Neural progenitor cell (in vitro differentiated cells): ENCODE data around the gene TMEM170A. TPM values are rescaled to one million over a fixed set of nuclear protein-coding genes. Genes with fewer than 3 reads are reported as not detected.

Experiments used
- DNase-seq: peaks from one replicate; pipeline ENCODE4 v3.0.0-alpha.2; 2016; ENCODE audit warnings: low spot score
- H2AFZ ChIP-seq: fragments of 200-600 bp; sonication (generic); replicated peaks from 2 replicates; pipeline ENCODE4 v1.6.1; 2016; ENCODE audit warnings: antibody characterized with exemption
- H3F3A ChIP-seq: fragments of 200-600 bp; sonication (generic); 2 replicates; pipeline ENCODE4 v1.6.1; 2016; ENCODE audit warnings: antibody characterized with exemption, low read depth
- H3K27ac ChIP-seq: fragments of 200-600 bp; sonication (generic); 2 replicates; pipeline ENCODE4 v1.5.1; 2016; ENCODE audit warnings: mild to moderate bottlenecking
- H3K27me3 ChIP-seq: fragments of 200-600 bp; sonication (generic); 2 replicates; pipeline ENCODE4 v1.6.1; 2016; ENCODE audit warnings: mild to moderate bottlenecking, moderate library complexity
- H3K36me3 ChIP-seq: fragments of 200-600 bp; sonication (generic); 2 replicates; pipeline ENCODE4 v1.5.1; 2016
- H3K4me1 ChIP-seq: fragments of 200-600 bp; sonication (generic); 2 replicates; pipeline ENCODE4 v1.6.1; 2016; ENCODE audit warnings: mixed run types
- H3K4me2 ChIP-seq: fragments of 200-600 bp; sonication (generic); 2 replicates; pipeline ENCODE4 v1.6.1; 2016
- H3K4me3 ChIP-seq: fragments of 200-600 bp; sonication (generic); 2 replicates; pipeline ENCODE4 v1.5.1; 2016
- H3K79me2 ChIP-seq: fragments of 200-600 bp; sonication (generic); 2 replicates; pipeline ENCODE4 v1.6.1; 2016; ENCODE audit warnings: low read depth
- H3K9ac ChIP-seq: fragments of 200-600 bp; sonication (generic); 2 replicates; pipeline ENCODE4 v1.6.1; 2016
- H3K9me3 ChIP-seq: fragments of 200-600 bp; sonication (generic); 2 replicates; pipeline ENCODE4 v1.5.1; 2016; ENCODE audit warnings: low read depth
- H4K20me1 ChIP-seq: fragments of 200-600 bp; sonication (generic); 2 replicates; pipeline ENCODE4 v1.6.1; 2016; ENCODE audit warnings: low read depth
- H3K27ac Mint-ChIP-seq: 3 replicates; pipeline ENCODE4 v1.8.0; 2021; ENCODE audit warnings: mixed read lengths
- H3K27me3 Mint-ChIP-seq: 2 replicates; pipeline ENCODE4 v1.8.0; 2022; ENCODE audit warnings: low read depth, mild to moderate bottlenecking, inconsistent platforms, moderate library complexity, mixed read lengths; ENCODE audit not compliant: insufficient read depth
- H3K36me3 Mint-ChIP-seq: 3 replicates; pipeline ENCODE4 v1.8.0; 2021; ENCODE audit warnings: mixed read lengths
- H3K4me1 Mint-ChIP-seq: 3 replicates; pipeline ENCODE4 v1.8.0; 2021; ENCODE audit warnings: mixed read lengths
- H3K4me3 Mint-ChIP-seq: 3 replicates; pipeline ENCODE4 v1.8.0; 2021; ENCODE audit warnings: mild to moderate bottlenecking, moderate library complexity, mixed read lengths
- H3K9me3 Mint-ChIP-seq: 3 replicates; pipeline ENCODE4 v1.8.0; 2020; ENCODE audit warnings: mixed read lengths
- EZH2 ChIP-seq: fragments of 200-600 bp; sonication (generic); IDR thresholded peaks from 2 replicates; pipeline ENCODE4 v1.6.1; 2017; ENCODE audit warnings: antibody characterized with exemption, mild to moderate bottlenecking, moderate library complexity
- EZH2phosphoT487 ChIP-seq: fragments of 200-600 bp; sonication (generic); IDR thresholded peaks from 2 replicates; pipeline ENCODE4 v1.6.1; 2017; ENCODE audit warnings: antibody characterized with exemption
- total RNA-seq: library from RNA; depleted of rRNA; stranded (reverse); fragments of >200 nt; gene quantifications from 2 replicates; pipeline ENCODE4 v1.2.3, GENCODE V29; 2015; ENCODE audit warnings: low replicate concordance
- TF ChIP-seq, protein P1 (sequence below): fragments of 200-600 bp; sonication (generic); IDR thresholded peaks from 2 replicates; pipeline ENCODE4 v1.5.1; 2017; ENCODE audit warnings: antibody characterized with exemption, mild to moderate bottlenecking

Gene TMEM170A
- total RNA-seq, 1 donor from 2014 or later = 77.0 TPM

DNA sequence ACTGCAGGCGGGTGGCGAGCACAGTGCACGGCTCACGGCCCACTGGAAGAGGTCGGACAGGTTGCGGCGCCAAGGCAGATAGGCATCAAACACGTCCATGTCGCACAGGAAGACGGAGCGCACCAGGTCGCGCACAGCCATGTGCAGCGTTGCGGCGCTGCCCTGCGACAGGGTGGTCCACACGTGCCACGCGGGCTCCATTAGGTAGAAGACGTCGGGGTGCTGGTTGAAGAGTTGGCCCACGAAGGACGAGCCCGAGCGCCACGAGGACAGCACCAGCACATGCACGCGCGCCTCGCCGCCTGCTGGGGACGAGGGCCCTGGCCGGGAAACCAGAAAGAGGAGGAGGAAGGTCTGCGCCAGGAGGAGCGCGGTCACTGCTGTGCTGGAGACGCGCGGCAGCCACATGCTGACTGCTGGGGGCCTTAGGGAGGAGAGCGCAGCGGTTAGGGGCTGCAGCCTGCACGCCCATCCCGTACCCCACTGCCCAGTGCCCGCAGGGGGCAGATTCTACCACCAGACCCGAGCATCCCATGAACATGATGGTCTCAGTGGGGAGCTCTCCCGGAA, 15.0 kb upstream of the TMEM170A start:
- no peak overlapping the region for H3K4me2 ChIP-seq
- no peaks in the 10 kb centered on the region for H3K27me3 ChIP-seq
- no peaks in the 10 kb centered on the region for H3K79me2 ChIP-seq
- H3K4me1 ChIP-seq = no peaks in the 10 kb centered on the region
- Mint-ChIP-seq H3K27me3 (no peaks in the 10 kb centered on the region), H3K27ac (no peak overlapping the region), H3K9me3 (no peaks in the 10 kb centered on the region), H3K4me3 (no peak overlapping the region), H3K36me3 (no peaks in the 10 kb centered on the region), H3K4me1 (peaks cover 2% of the 10 kb centered on the region)
- no peak overlapping the region for H3K9ac ChIP-seq
- TF ChIP-seq EZH2 (no peak), EZH2phosphoT487 (no peak)
- TF ChIP-seq, protein P1, sequence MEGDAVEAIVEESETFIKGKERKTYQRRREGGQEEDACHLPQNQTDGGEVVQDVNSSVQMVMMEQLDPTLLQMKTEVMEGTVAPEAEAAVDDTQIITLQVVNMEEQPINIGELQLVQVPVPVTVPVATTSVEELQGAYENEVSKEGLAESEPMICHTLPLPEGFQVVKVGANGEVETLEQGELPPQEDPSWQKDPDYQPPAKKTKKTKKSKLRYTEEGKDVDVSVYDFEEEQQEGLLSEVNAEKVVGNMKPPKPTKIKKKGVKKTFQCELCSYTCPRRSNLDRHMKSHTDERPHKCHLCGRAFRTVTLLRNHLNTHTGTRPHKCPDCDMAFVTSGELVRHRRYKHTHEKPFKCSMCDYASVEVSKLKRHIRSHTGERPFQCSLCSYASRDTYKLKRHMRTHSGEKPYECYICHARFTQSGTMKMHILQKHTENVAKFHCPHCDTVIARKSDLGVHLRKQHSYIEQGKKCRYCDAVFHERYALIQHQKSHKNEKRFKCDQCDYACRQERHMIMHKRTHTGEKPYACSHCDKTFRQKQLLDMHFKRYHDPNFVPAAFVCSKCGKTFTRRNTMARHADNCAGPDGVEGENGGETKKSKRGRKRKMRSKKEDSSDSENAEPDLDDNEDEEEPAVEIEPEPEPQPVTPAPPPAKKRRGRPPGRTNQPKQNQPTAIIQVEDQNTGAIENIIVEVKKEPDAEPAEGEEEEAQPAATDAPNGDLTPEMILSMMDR = no peak
- no peak overlapping the region for H3K27ac ChIP-seq
- no peak for DNase-seq
- H4K20me1 ChIP-seq = no peaks in the 10 kb centered on the region
- H2AFZ ChIP-seq = no peak overlapping the region
- H3K36me3 ChIP-seq = no peaks in the 10 kb centered on the region
- H3F3A ChIP-seq = no peaks in the 10 kb centered on the region
- H3K9me3 ChIP-seq = no peaks in the 10 kb centered on the region
- no peak overlapping the region for H3K4me3 ChIP-seq

DNA sequence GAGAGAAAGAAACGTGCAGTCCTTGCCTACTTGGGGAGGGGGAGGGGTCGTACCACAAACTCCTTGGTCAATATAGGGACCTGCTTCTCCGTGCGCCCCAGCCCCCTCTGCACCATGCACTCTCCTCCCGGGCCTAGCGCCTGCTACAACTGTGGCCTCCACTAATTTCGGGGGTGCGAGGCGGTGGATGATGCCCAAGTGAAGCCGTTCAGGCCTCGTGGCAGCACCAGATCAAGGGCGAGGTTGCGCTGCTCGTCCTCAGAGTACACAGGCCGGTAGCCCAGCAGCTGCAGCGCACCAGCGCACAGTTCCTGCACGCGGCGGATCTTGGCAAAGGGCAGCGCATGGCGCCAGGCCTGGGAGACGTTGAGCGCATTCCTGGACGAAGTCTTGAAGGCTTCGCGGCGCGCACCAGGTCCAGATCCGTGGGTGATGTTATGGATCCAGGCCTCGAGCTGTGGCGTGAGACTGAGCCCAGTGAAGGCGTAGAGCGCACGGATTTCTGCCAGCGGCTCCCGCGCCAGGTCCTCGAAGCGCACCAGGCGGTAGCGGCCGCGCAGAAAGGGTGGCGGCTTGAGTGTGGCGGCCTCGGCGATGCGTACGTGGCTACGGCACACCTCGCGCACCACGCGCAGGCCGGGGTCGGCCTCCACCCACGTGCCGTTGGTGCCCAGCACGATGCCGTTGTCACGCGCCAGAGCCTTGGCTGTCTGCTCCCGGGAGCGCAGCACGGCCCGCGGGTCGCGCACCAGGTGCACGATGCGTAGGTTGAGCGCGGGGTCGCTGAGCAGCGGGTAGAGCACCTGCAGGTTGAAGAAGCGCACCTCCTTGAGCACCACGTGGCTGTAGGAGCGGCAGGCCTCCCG, 14.2 kb upstream of the TMEM170A start:
- no peaks in the 10 kb centered on the region for H3K36me3 Mint-ChIP-seq
- H3K27me3 Mint-ChIP-seq = no peaks in the 10 kb centered on the region
- DNase-seq = no peak
- no peaks in the 10 kb centered on the region for H3K9me3 Mint-ChIP-seq
- H3K4me2 ChIP-seq = no peak overlapping the region
- no peaks in the 10 kb centered on the region for H3K27me3 ChIP-seq
- no peak overlapping the region for H3K4me3 Mint-ChIP-seq
- H2AFZ ChIP-seq = no peak overlapping the region
- H3K36me3 ChIP-seq = no peaks in the 10 kb centered on the region
- H3K4me1 Mint-ChIP-seq = peaks cover 2% of the 10 kb centered on the region
- no peak overlapping the region for H3K9ac ChIP-seq
- TF ChIP-seq, protein P1 = no peak
- TF ChIP-seq EZH2 = no peak
- TF ChIP-seq EZH2phosphoT487 = no peak
- no peak overlapping the region for H3K27ac ChIP-seq
- H4K20me1 ChIP-seq = no peaks in the 10 kb centered on the region
- H3K27ac Mint-ChIP-seq = no peak overlapping the region
- H3F3A ChIP-seq = no peaks in the 10 kb centered on the region
- no peak overlapping the region for H3K4me3 ChIP-seq
- no peaks in the 10 kb centered on the region for H3K79me2 ChIP-seq
- H3K9me3 ChIP-seq = no peaks in the 10 kb centered on the region
- H3K4me1 ChIP-seq = no peaks in the 10 kb centered on the region

DNA sequence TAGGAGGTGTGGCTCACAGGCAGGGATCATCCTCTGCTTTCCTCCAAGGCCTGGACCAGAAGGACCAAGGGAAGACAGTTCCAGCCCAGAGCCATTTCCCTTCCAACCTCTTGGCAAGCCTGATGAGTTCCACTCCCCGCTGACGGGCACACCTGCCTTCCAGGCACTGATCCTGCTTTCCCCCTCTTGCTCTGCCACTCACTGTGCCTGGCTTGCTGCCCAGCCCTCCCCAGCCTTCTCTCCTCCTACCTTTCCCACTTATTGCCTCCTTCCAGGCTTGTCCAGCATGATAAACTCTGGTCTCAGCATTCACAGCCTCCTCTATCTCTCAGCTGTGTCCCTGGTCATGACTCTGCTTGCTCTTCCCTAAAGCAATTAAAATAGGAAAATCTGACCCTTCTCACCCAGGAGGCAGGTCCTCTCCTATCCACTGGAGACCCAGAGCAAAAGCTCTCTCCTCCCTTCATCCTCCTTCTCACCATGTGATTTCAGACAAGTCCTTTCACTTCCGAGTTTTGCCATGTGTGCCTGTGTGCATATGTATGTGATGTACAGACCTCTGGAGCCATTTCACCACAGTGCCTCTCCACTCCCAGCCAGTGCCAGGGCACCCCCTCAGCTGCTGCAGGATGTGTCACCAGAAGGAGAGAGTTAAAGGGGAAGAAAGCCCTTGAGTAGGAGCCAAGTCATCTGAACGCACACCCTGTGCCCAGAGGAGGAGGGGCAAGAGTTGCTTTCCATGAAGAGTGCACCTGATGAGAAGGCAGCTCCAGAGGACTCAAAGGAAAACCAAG, 13.4 kb upstream of the TMEM170A start:
- Histone ChIP-seq H3K4me2 (no peak overlapping the region), H2AFZ (no peak overlapping the region), H3K27ac (no peak overlapping the region), H3K36me3 (no peaks in the 10 kb centered on the region), H3K9ac (no peak overlapping the region), H3K27me3 (no peaks in the 10 kb centered on the region), H3K9me3 (no peaks in the 10 kb centered on the region), H3K79me2 (no peaks in the 10 kb centered on the region), H3K4me1 (no peaks in the 10 kb centered on the region), H4K20me1 (no peaks in the 10 kb centered on the region), H3F3A (no peaks in the 10 kb centered on the region), H3K4me3 (no peak overlapping the region)
- Mint-ChIP-seq H3K4me1 (peaks cover 2% of the 10 kb centered on the region), H3K27ac (no peak overlapping the region), H3K4me3 (no peak overlapping the region), H3K27me3 (no peaks in the 10 kb centered on the region), H3K36me3 (no peaks in the 10 kb centered on the region), H3K9me3 (no peaks in the 10 kb centered on the region)
- TF ChIP-seq, protein P1 = no peak
- TF ChIP-seq EZH2phosphoT487 (no peak), EZH2 (no peak)
- no peak for DNase-seq
